SK-N-SH (cell line): ENCODE results near the gene TFB1M.

Source experiments
- CHD2 ChIP-seq: fragments of 150-350 bp; IDR thresholded peaks from 2 replicates; pipeline ENCODE4 v1.6.1; 2018; ENCODE audit warnings: low read length; ENCODE audit not compliant: partially characterized antibody
- EZH2phosphoT487 ChIP-seq: fragments of 200-600 bp; sonication (generic); IDR thresholded peaks from 2 replicates; pipeline ENCODE4 v1.6.1; 2017; ENCODE audit warnings: low read depth, mixed run types, mild to moderate bottlenecking, antibody characterized with exemption, moderate library complexity, borderline replicate concordance
- RAD21 ChIP-seq: IDR thresholded peaks from 2 replicates; pipeline ENCODE4 v1.6.1; 2012; ENCODE audit warnings: mild to moderate bottlenecking, low read length
- TCF12 ChIP-seq: IDR thresholded peaks from 2 replicates; pipeline ENCODE4 v1.4.0; 2012
- USF1 ChIP-seq: IDR thresholded peaks from 2 replicates; pipeline ENCODE4 v1.4.0; 2012; ENCODE audit warnings: low read depth, borderline replicate concordance
- TF ChIP-seq, protein P1 (sequence below): fragments of 200-600 bp; sonication (generic); IDR thresholded peaks from 2 replicates; pipeline ENCODE4 v1.6.1; 2017; ENCODE audit warnings: antibody characterized with exemption, mild to moderate bottlenecking, moderate library complexity

DNA sequence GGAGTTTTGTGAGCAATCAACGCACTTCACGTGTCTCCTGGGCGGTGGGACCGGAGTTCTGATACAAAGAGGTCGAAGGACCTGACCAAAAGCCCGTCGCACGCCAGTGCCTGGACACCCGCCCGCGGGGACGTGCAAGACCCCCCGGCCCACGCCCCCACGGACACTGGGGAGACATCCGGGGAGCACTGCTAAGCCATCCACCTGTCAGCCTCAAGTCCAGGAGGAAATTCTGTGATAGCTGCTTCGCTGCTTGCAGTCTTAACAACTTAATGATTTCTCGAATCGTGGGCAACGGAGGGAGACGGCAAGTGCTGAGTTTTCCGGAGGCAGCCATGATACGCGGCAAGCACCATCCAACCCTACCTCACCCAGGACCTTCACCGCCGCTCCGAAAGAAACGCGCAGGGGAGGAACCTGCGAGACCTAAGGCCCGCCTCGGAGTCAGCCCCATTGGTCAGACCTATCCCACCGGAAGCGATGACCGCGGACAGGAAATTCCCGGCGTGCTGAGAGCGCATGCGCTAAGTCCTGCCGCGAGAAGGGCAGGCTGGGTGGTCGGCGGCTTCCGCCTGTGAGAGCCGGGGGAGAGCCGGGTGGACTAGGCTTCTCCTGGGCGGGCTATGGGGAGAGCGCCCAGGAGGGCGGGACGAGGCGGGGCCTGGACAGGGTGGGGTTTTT, at the start of gene TFB1M:
- TF ChIP-seq USF1 (no peak), RAD21 (no peak), CHD2 (peak; percentile 31), EZH2phosphoT487 (no peak), TCF12 (no peak)
- TF ChIP-seq, protein P1, sequence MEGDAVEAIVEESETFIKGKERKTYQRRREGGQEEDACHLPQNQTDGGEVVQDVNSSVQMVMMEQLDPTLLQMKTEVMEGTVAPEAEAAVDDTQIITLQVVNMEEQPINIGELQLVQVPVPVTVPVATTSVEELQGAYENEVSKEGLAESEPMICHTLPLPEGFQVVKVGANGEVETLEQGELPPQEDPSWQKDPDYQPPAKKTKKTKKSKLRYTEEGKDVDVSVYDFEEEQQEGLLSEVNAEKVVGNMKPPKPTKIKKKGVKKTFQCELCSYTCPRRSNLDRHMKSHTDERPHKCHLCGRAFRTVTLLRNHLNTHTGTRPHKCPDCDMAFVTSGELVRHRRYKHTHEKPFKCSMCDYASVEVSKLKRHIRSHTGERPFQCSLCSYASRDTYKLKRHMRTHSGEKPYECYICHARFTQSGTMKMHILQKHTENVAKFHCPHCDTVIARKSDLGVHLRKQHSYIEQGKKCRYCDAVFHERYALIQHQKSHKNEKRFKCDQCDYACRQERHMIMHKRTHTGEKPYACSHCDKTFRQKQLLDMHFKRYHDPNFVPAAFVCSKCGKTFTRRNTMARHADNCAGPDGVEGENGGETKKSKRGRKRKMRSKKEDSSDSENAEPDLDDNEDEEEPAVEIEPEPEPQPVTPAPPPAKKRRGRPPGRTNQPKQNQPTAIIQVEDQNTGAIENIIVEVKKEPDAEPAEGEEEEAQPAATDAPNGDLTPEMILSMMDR = no peak
